K562 (cell line): Measurements from ENCODE around the gene POU2F1. TPM values are rescaled to one million over a fixed set of nuclear protein-coding genes. Genes with fewer than 3 reads are reported as not detected.

ENCODE experiments used
- ATAC-seq: fragments of 200-7000 bp; cut with Tn5 transposase; 3 replicates; pipeline ENCODE4 v1.9.1; 2020; ENCODE audit warnings: moderate library complexity
- BruUV-seq: library from RNA; stranded (reverse); fragments of 400-500 nt; replicated peaks from 2 replicates; lab custom pipeline; 2021; lab: Mats Ljungman, UMichigan
- CTCF ChIA-PET: fragments of 300-600 bp; formaldehyde crosslinking; extraction: SDS; loops from one replicate; lab custom pipeline; 2021; ENCODE audit warnings: low intra/inter-chr PET ratio; lab: Yijun Ruan, JAX
- POLR2A ChIA-PET: fragments of 300-600, 350-650 bp; sonication (Branson Sonifier 250); formaldehyde crosslinking; extraction: SDS; loops from one replicate; lab custom pipeline; 2021; ENCODE audit warnings: antibody characterized with exemption, inconsistent platforms; lab: Yijun Ruan, JAX
- DNase-seq, 4 experiments: peaks; one replicate each; pipeline versions ENCODE4 v3.0.0 to v3.0.0-alpha.2; 2011 to 2018; ENCODE audit warnings: low spot score in 3 of 4, mixed read lengths in 3 of 4; ENCODE audit errors: extremely low read depth in 1 of 4
- FAIRE-seq: peaks from 2 replicates; lab custom pipeline; 2011; peaks lifted over from hg19 to GRCh38; lab: Jason Lieb, UNC
- H2AFZ ChIP-seq: 2 replicates; pipeline ENCODE4 v1.6.0; 2011; ENCODE audit warnings: low read depth, low read length, control low read depth, inconsistent platforms
- H3K27ac ChIP-seq: fragments of 200-600 bp; 3 replicates; pipeline ENCODE4 v1.8.0; 2011; ENCODE audit warnings: low read depth, mild to moderate bottlenecking, control low read depth, inconsistent platforms, low read length, moderate library complexity, mixed read lengths; ENCODE audit errors: extremely low read depth
- H3K27me3 ChIP-seq, 2 experiments: fragments of 300-600 bp in 1 of 2; 2 replicates in 1 of 2; 3 replicates in 1 of 2; pipeline versions ENCODE4 v1.6.0 to v1.8.0; 2011; ENCODE audit warnings: inconsistent platforms in 2 of 2, low read length in 2 of 2, mild to moderate bottlenecking in 1 of 2, mixed read lengths in 1 of 2, moderate library complexity in 1 of 2; ENCODE audit not compliant: control insufficient read depth in 2 of 2, insufficient read depth in 2 of 2
- H3K36me3 ChIP-seq: fragments of 300-600 bp; 3 replicates; pipeline ENCODE4 v1.8.0; 2011; ENCODE audit warnings: mild to moderate bottlenecking, low read length, inconsistent platforms; ENCODE audit not compliant: control insufficient read depth, insufficient read depth
- H3K4me1 ChIP-seq, 2 experiments: fragments of 200-600 bp in 1 of 2; replicated peaks in 1 of 2; 2 replicates in 1 of 2; 3 replicates in 1 of 2; pipeline versions ENCODE4 v1.5.1 to v1.8.0; 2011; ENCODE audit warnings: inconsistent platforms in 2 of 2, low read length in 2 of 2, mild to moderate bottlenecking in 1 of 2, mixed read lengths in 1 of 2, moderate library complexity in 1 of 2; ENCODE audit not compliant: control insufficient read depth in 2 of 2, insufficient read depth in 2 of 2
- H3K4me2 ChIP-seq: 2 replicates; pipeline ENCODE4 v1.6.1; 2011; ENCODE audit warnings: low read length, control low read depth, inconsistent platforms, mixed read lengths; ENCODE audit not compliant: insufficient read depth
- H3K4me3 ChIP-seq: fragments of 200-600 bp; sonication (generic), shearing (Covaris generic); 2 replicates; pipeline ENCODE4 v1.5.1; 2016; ENCODE audit warnings: control low read depth, inconsistent platforms
- H3K79me2 ChIP-seq: fragments of 200-600 bp; 3 replicates; pipeline ENCODE4 v1.8.0; 2011; ENCODE audit warnings: low read length, inconsistent platforms; ENCODE audit not compliant: control insufficient read depth, insufficient read depth
- H3K9ac ChIP-seq, 2 experiments: 2 replicates each; pipeline versions ENCODE4 v1.6.0 to v1.6.1; 2011; ENCODE audit warnings: low read depth in 2 of 2, low read length in 2 of 2, control low read depth in 1 of 2, inconsistent platforms in 1 of 2, mild to moderate bottlenecking in 1 of 2, mixed read lengths in 1 of 2; ENCODE audit not compliant: insufficient read depth in 1 of 2
- H3K9me1 ChIP-seq: one replicate; pipeline ENCODE4 v1.6.0; 2011; ENCODE audit warnings: inconsistent platforms, mild to moderate bottlenecking, low read length, moderate library complexity; ENCODE audit not compliant: control insufficient read depth, insufficient read depth
- H3K9me3 ChIP-seq: replicated peaks from 2 replicates; pipeline ENCODE4 v1.5.1; 2011; ENCODE audit warnings: low read depth, low read length, inconsistent platforms; ENCODE audit not compliant: control insufficient read depth, insufficient read depth
- H4K20me1 ChIP-seq: replicated peaks from 2 replicates; pipeline ENCODE4 v1.6.1; 2011; ENCODE audit warnings: low read length, inconsistent platforms, mixed read lengths; ENCODE audit not compliant: control insufficient read depth, insufficient read depth
- ARID3A ChIP-seq: IDR thresholded peaks from 2 replicates; pipeline ENCODE4 v1.6.1; 2012; ENCODE audit warnings: low read depth, low read length, improper control_type of control experiment, borderline replicate concordance
- CREM ChIP-seq: IDR thresholded peaks from 2 replicates; pipeline ENCODE4 v1.6.1; 2014; ENCODE audit warnings: antibody characterized with exemption, low read depth
- DEAF1 ChIP-seq: fragments of 450-650 bp; formaldehyde crosslinking; IDR thresholded peaks from 2 replicates; pipeline ENCODE4 v1.4.0; 2020; ENCODE audit warnings: mild to moderate bottlenecking, moderate library complexity
- DMBX1 ChIP-seq: fragments of 250-450 bp; sonication (Bioruptor Pico); IDR thresholded peaks from 2 replicates; pipeline ENCODE4 v1.8.0; 2022; ENCODE audit warnings: inconsistent platforms, mild to moderate bottlenecking, moderate library complexity, borderline replicate concordance
- ELF2 ChIP-seq: fragments of 250-450 bp; sonication (Bioruptor Pico); IDR thresholded peaks from 2 replicates; pipeline ENCODE4 v1.5.0; 2021; ENCODE audit warnings: mild to moderate bottlenecking
- FOXM1 ChIP-seq, 2 experiments: fragments of 450-650 bp in 1 of 2; sonication (generic) in 1 of 2; formaldehyde crosslinking in 1 of 2; IDR thresholded peaks; 2 replicates each; pipeline versions ENCODE4 v1.6.1 to v1.9.0; 2017 to 2022; ENCODE audit warnings: low read depth in 2 of 2, mild to moderate bottlenecking in 2 of 2, missing genetic modification reagents in 1 of 2, moderate library complexity in 1 of 2
- FOXP1 ChIP-seq: sonication (generic); formaldehyde crosslinking; IDR thresholded peaks from 2 replicates; pipeline ENCODE4 v1.8.0; 2022; ENCODE audit warnings: mild to moderate bottlenecking, missing genetic modification reagents
- JUND ChIP-seq, 2 experiments: IDR thresholded peaks; 2 replicates in 1 of 2; 3 replicates in 1 of 2; pipeline ENCODE4 v1.6.1; 2011; ENCODE audit warnings: borderline replicate concordance in 2 of 2, low read depth in 2 of 2, low read length in 2 of 2, improper control_type of control experiment in 1 of 2, missing biosample characterization in 1 of 2, missing genetic modification characterization in 1 of 2, missing genetic modification reagents in 1 of 2
- KAT8 ChIP-seq: fragments of 450-650 bp; IDR thresholded peaks from 2 replicates; pipeline ENCODE4 v1.6.1; 2016; ENCODE audit warnings: low read depth, mild to moderate bottlenecking
- MBD1 ChIP-seq: fragments of 250-450 bp; sonication (Bioruptor Pico); IDR thresholded peaks from 2 replicates; pipeline ENCODE4 v1.8.0; 2022; ENCODE audit warnings: inconsistent platforms
- NFATC3 ChIP-seq: fragments of 450-650 bp; IDR thresholded peaks from 2 replicates; pipeline ENCODE4 v1.6.1; 2017; ENCODE audit warnings: mild to moderate bottlenecking
- PHB2 ChIP-seq: fragments of 450-650 bp; IDR thresholded peaks from 2 replicates; pipeline ENCODE4 v1.6.1; 2017; ENCODE audit warnings: low read depth
- PTTG1 ChIP-seq: fragments of 450-650 bp; IDR thresholded peaks from 2 replicates; pipeline ENCODE4 v1.6.1; 2016; ENCODE audit warnings: low read depth, mild to moderate bottlenecking, missing genetic modification characterization, missing compliant biosample characterization
- ZNF398 ChIP-seq: fragments of 250-450 bp; sonication (Bioruptor Pico); IDR thresholded peaks from 2 replicates; pipeline ENCODE4 v1.8.0; 2021; ENCODE audit warnings: moderate library complexity, mild to moderate bottlenecking, inconsistent platforms
- ZNF408 ChIP-seq: fragments of 250-450 bp; sonication (Bioruptor Pico); IDR thresholded peaks from 2 replicates; pipeline ENCODE4 v1.4.0; 2020; ENCODE audit warnings: low read depth, mild to moderate bottlenecking, moderate library complexity
- ZNF444 ChIP-seq: fragments of 250-450 bp; sonication (Bioruptor Pico); IDR thresholded peaks from 2 replicates; pipeline ENCODE4 v1.4.0; 2020; ENCODE audit warnings: mild to moderate bottlenecking, moderate library complexity
- WGBS: fragments of 100-300 bp; shearing (Covaris generic); methylation state at CpG from one replicate; pipeline ENCODE4 v1.1.6; 2016; ENCODE audit warnings: low coverage, mixed read lengths; ENCODE audit not compliant: insufficient coverage; ENCODE audit errors: missing lambda C conversion rate; 5-methylcytosine and 5-hydroxymethylcytosine counted together
- in situ Hi-C: fragments of 300-500 bp; cut with MboI; formaldehyde crosslinking; loops from 4 replicates; pipeline ENCODE4 v1.15.0; 2018; ENCODE audit warnings: inconsistent platforms, mixed read lengths
- intact Hi-C: fragments of 100-400 bp; cut with micrococcal nuclease; formaldehyde crosslinking; loops from 2 replicates; pipeline ENCODE4 v1.14.2; 2022
- polyA plus RNA-seq, 8 experiments: library from polyadenylated mRNA; depleted of rRNA in 4 of 8; stranded (reverse) in 5 of 8; unstranded in 3 of 8; fragments of >200 nt; fragmentation: Nextera tagmentation in 2 of 8; fragmentation: Illumina TruSeq in 1 of 8; extraction: Ambion mirVana in 2 of 8; extraction: Trizol in 1 of 8; gene quantifications; 2 replicates each; pipeline versions ENCODE4 v1.2.1 to v1.2.3, GENCODE V29; 2011 to 2014; ENCODE audit warnings: inconsistent platforms in 1 of 8, missing spikeins in 1 of 8
- total RNA-seq, 7 experiments: library from RNA; depleted of rRNA in 6 of 7; stranded (reverse); fragments of >200 nt in 6 of 7; fragmentation: Illumina TruSeq in 2 of 7; extraction: Trizol in 2 of 7; gene quantifications; 2 replicates each; pipeline versions ENCODE4 v1.2.1 to v1.2.3, GENCODE V29; 2011 to 2021; ENCODE audit warnings: low replicate concordance in 1 of 7

Gene POU2F1
- total and polyA plus RNA-seq, 9 of the 15 experiments (the other 6 are each of a cell fraction or from before 2014, with no cell fraction given) = 2.6 to 22.3 (median 8.8) TPM

GRCh38 chr1:167186771-167187170, 33.9 kb upstream of the POU2F1 start:
- no peaks in the 10 kb centered on the region for H3K9me1 ChIP-seq
- H3K27ac ChIP-seq = no peak overlapping the region
- ATAC-seq (no peak), FAIRE-seq (no peak), DNase-seq (no peak)
- H3K9me3 ChIP-seq = no peaks in the 10 kb centered on the region
- H3K4me1 ChIP-seq = no peaks in the 10 kb centered on the region
- intact Hi-C loops = no loop called here
- H3K79me2 ChIP-seq = no peaks in the 10 kb centered on the region
- 0% methylated on average over 2 of the region's 2 CpGs for WGBS
- POLR2A ChIA-PET = interaction anchor here (0.6 to 0.7 kb wide), 2 partner anchors 11 to 60 kb away, joined by 3 to 4 read pairs; no protein-coding TSS in a partner anchor
- CTCF ChIA-PET = no interaction called here
- no peak overlapping the region for H3K4me2 ChIP-seq
- no peak overlapping the region for H2AFZ ChIP-seq
- no TSS peak for BruUV-seq
- H4K20me1 ChIP-seq = no peaks in the 10 kb centered on the region
- in situ Hi-C loops = no loop called here
- no peak overlapping the region for H3K4me3 ChIP-seq
- peaks cover 4 to 6% of the 10 kb centered on the region in 2 experiments; a peak in 2 of 5 replicates for H3K27me3 ChIP-seq
- no peaks in the 10 kb centered on the region for H3K36me3 ChIP-seq
- H3K9ac ChIP-seq = no peak overlapping the region
- no peak for TF ChIP-seq ELF2 (CRISPR knock-in tag)
- no peak for TF ChIP-seq CREM
- no peak for TF ChIP-seq NFATC3
- no peak for TF ChIP-seq FOXM1 (IDR thresholded peaks at IDR 0.05; ENCODE audit: low read depth)
- no peak for TF ChIP-seq FOXM1 (CRISPR knock-in tag; IDR thresholded peaks at IDR 0.05; ENCODE audit: low read depth)
- no peak for TF ChIP-seq ZNF408 (CRISPR knock-in tag)
- TF ChIP-seq FOXP1 (CRISPR knock-in tag) = no peak
- TF ChIP-seq MBD1 = no peak
- no peak for TF ChIP-seq ZNF444 (CRISPR knock-in tag)
- no peak for TF ChIP-seq JUND (IDR thresholded peaks at IDR 0.05; ENCODE audit: borderline replicate concordance, low read depth, low read length)
- no peak for TF ChIP-seq JUND (tag; IDR thresholded peaks at IDR 0.05; ENCODE audit: borderline replicate concordance, low read depth, low read length)
- no peak for TF ChIP-seq DEAF1 (CRISPR knock-in tag)
- TF ChIP-seq ZNF398 (CRISPR knock-in tag) = no peak
- no peak for TF ChIP-seq PHB2
- TF ChIP-seq KAT8 = no peak
- TF ChIP-seq ARID3A = no peak
- no peak for TF ChIP-seq PTTG1 (tag)
- TF ChIP-seq DMBX1 = no peak
